ENCODE data around the gene GFM1. TPM values are rescaled to one million over a fixed set of nuclear protein-coding genes. Genes with fewer than 3 reads are reported as not detected.
A peak's percentile ranks its signal among the peaks of the same experiment; 100 is the strongest.

Gene GFM1
- total and polyA plus RNA-seq, 4 donors, result 12.4 to 42.3 (median 26.6) TPM

GRCh38 chr3:158725348-158726011 is 81.2 kb downstream of the GFM1 start:
- Histone ChIP-seq H3K27me3 (ENCODE audit: control insufficient read depth in 1 of 2, insufficient read depth in 2 of 2, low read length in 1 of 2) (no peaks in the 10 kb centered on the region), H3K4me3 (ENCODE audit: low read length in 2 of 2) (no peak overlapping the region), H3K27ac (ENCODE audit: low read depth in 1 of 2, low read length in 2 of 2) (peak overlapping the region in 1 of 2 donors; percentile 19), H3K36me3 (ENCODE audit: control insufficient read depth in 1 of 2, insufficient read depth in 2 of 2, low read length in 1 of 2) (no peaks in the 10 kb centered on the region), H3K9me3 (ENCODE audit: control insufficient read depth, low read length) (no peaks in the 10 kb centered on the region), H3K4me1 (ENCODE audit: control insufficient read depth in 1 of 2, insufficient read depth in 2 of 2, low read length in 2 of 2) (peaks cover 4 to 6% of the 10 kb centered on the region in 2 donors)
- peak in 1 of 2 donors; percentile 85 for DNase-seq
- WGBS, 2 donors, result 1 to 7% methylated on average over 9 of the region's 9 CpGs
- ATAC-seq (ENCODE audit: low FRiP score), result peak; percentile 82
- intact Hi-C loops (cut with DNase I), result loop anchor here (2.0 to 5.0 kb wide), 3 partner anchors 42 to 68 kb away; no protein-coding TSS in a partner anchor

- Histone ChIP-seq H3K27me3 (ENCODE audit: control insufficient read depth in 1 of 2, insufficient read depth in 2 of 2, low read length in 1 of 2) (no peaks in the 10 kb centered on the region), H3K4me3 (ENCODE audit: low read length in 2 of 2) (no peak overlapping the region), H3K27ac (ENCODE audit: low read depth in 1 of 2, low read length in 2 of 2) (peak overlapping the region in 1 of 2 donors; percentile 22), H3K36me3 (ENCODE audit: control insufficient read depth in 1 of 2, insufficient read depth in 2 of 2, low read length in 1 of 2) (no peaks in the 10 kb centered on the region), H3K9me3 (ENCODE audit: control insufficient read depth, low read length) (no peaks in the 10 kb centered on the region), H3K4me1 (ENCODE audit: control insufficient read depth in 1 of 2, insufficient read depth in 2 of 2, low read length in 2 of 2) (peaks cover 6% of the 10 kb centered on the region in 2 donors)
- intact Hi-C loops (cut with DNase I), result loop anchor here (2.0 to 5.0 kb wide), 3 partner anchors 40 to 70 kb away; no protein-coding TSS in a partner anchor
- DNase-seq (no peak), ATAC-seq (ENCODE audit: low FRiP score) (peak; percentile 63)
- 30% methylated on average over 10 of the region's 10 CpGs for WGBS, 2 donors
Measured at GRCh38 chr3:158727206-158728060, 83.1 kb downstream of the GFM1 start.

- no peak for ATAC-seq (ENCODE audit: low FRiP score)
- no peaks in the 10 kb centered on the region for H3K36me3 ChIP-seq (ENCODE audit: control insufficient read depth in 1 of 2, insufficient read depth in 2 of 2, low read length in 1 of 2)
- H3K27me3 ChIP-seq (ENCODE audit: control insufficient read depth in 1 of 2, insufficient read depth in 2 of 2, low read length in 1 of 2), result no peaks in the 10 kb centered on the region
- H3K4me3 ChIP-seq (ENCODE audit: low read length in 2 of 2), result no peak overlapping the region
- 44 to 48% methylated on average over 4 of the region's 4 CpGs for WGBS, 2 donors
- no peaks in the 10 kb centered on the region for H3K9me3 ChIP-seq (ENCODE audit: control insufficient read depth, low read length)
- no peak for DNase-seq
- intact Hi-C loops (cut with DNase I), result loop anchor here in 1 of 2 donors (2.0 to 5.0 kb wide), 3 partner anchors 39 to 71 kb away; no protein-coding TSS in a partner anchor
- H3K4me1 ChIP-seq (ENCODE audit: control insufficient read depth in 1 of 2, insufficient read depth in 2 of 2, low read length in 2 of 2), result peaks cover 2 to 6% of the 10 kb centered on the region in 2 donors
- no peak overlapping the region for H3K27ac ChIP-seq (ENCODE audit: low read depth in 1 of 2, low read length in 2 of 2)
Measured at GRCh38 chr3:158728061-158728377, 83.7 kb downstream of the GFM1 start.

- peaks cover 0 to 6% of the 10 kb centered on the region in 2 donors for H3K4me1 ChIP-seq (ENCODE audit: control insufficient read depth in 1 of 2, insufficient read depth in 2 of 2, low read length in 2 of 2)
- no peak overlapping the region for H3K4me3 ChIP-seq (ENCODE audit: low read length in 2 of 2)
- intact Hi-C loops (cut with DNase I), result loop anchor here in 1 of 2 donors (2.0 to 5.0 kb wide), 3 partner anchors 38 to 72 kb away; no protein-coding TSS in a partner anchor
- ATAC-seq (ENCODE audit: low FRiP score) (no peak), DNase-seq (no peak)
- no peaks in the 10 kb centered on the region for H3K36me3 ChIP-seq (ENCODE audit: control insufficient read depth in 1 of 2, insufficient read depth in 2 of 2, low read length in 1 of 2)
- no peaks in the 10 kb centered on the region for H3K9me3 ChIP-seq (ENCODE audit: control insufficient read depth, low read length)
- no peak overlapping the region for H3K27ac ChIP-seq (ENCODE audit: low read depth in 1 of 2, low read length in 2 of 2)
- H3K27me3 ChIP-seq (ENCODE audit: control insufficient read depth in 1 of 2, insufficient read depth in 2 of 2, low read length in 1 of 2), result no peaks in the 10 kb centered on the region
Measured at GRCh38 chr3:158728851-158729250, 84.5 kb downstream of the GFM1 start.

GRCh38 chr3:158731486-158731885 is 87.2 kb downstream of the GFM1 start:
- Histone ChIP-seq H3K9me3 (ENCODE audit: control insufficient read depth, low read length) (peaks cover 2% of the 10 kb centered on the region), H3K27ac (ENCODE audit: low read depth in 1 of 2, low read length in 2 of 2) (no peak overlapping the region), H3K36me3 (ENCODE audit: control insufficient read depth in 1 of 2, insufficient read depth in 2 of 2, low read length in 1 of 2) (no peaks in the 10 kb centered on the region), H3K27me3 (ENCODE audit: control insufficient read depth in 1 of 2, insufficient read depth in 2 of 2, low read length in 1 of 2) (no peaks in the 10 kb centered on the region), H3K4me3 (ENCODE audit: low read length in 2 of 2) (peak overlapping the region; percentile 74 to 76), H3K4me1 (ENCODE audit: control insufficient read depth in 1 of 2, insufficient read depth in 2 of 2, low read length in 2 of 2) (peaks cover 0 to 2% of the 10 kb centered on the region in 2 donors)
- WGBS, 2 donors, result 47 to 49% methylated on average over 14 of the region's 14 CpGs
- intact Hi-C loops (cut with DNase I), result no loop called here
- ATAC-seq (ENCODE audit: low FRiP score), result no peak
- no peak for DNase-seq

GRCh38 chr3:158731938-158732855 is 87.9 kb downstream of the GFM1 start, which contains the start of gene RARRES1:
TSS of gene RARRES1 (minus strand) at chr3:158732457. CDS start at chr3:158732415, 42 bp downstream.
- H3K4me1 ChIP-seq (ENCODE audit: control insufficient read depth in 1 of 2, insufficient read depth in 2 of 2, low read length in 2 of 2), result peaks cover 0 to 2% of the 10 kb centered on the region in 2 donors
- H3K27me3 ChIP-seq (ENCODE audit: control insufficient read depth in 1 of 2, insufficient read depth in 2 of 2, low read length in 1 of 2), result no peaks in the 10 kb centered on the region
- peaks cover 2% of the 10 kb centered on the region for H3K9me3 ChIP-seq (ENCODE audit: control insufficient read depth, low read length)
- 1% methylated on average over 97 to 101 of the region's 101 CpGs for WGBS, 2 donors
- no peaks in the 10 kb centered on the region for H3K36me3 ChIP-seq (ENCODE audit: control insufficient read depth in 1 of 2, insufficient read depth in 2 of 2, low read length in 1 of 2)
- intact Hi-C loops (cut with DNase I), result no loop called here
- DNase-seq (peak; percentile 84 to 90), ATAC-seq (ENCODE audit: low FRiP score) (peak; percentile 79)
- peak within 1 kb of the TSS; percentile 74 to 76 for H3K4me3 ChIP-seq (ENCODE audit: low read length in 2 of 2)
- peak within 1 kb of the TSS in 1 of 2 donors; percentile 32 for H3K27ac ChIP-seq (ENCODE audit: low read depth in 1 of 2, low read length in 2 of 2)

- WGBS, 2 donors, result 46 to 59% methylated on average over 15 of the region's 15 CpGs
- Histone ChIP-seq H3K27me3 (ENCODE audit: control insufficient read depth in 1 of 2, insufficient read depth in 2 of 2, low read length in 1 of 2) (no peaks in the 10 kb centered on the region), H3K27ac (ENCODE audit: low read depth in 1 of 2, low read length in 2 of 2) (peak overlapping the region in 1 of 2 donors; percentile 2), H3K4me3 (ENCODE audit: low read length in 2 of 2) (peak overlapping the region in 1 of 2 donors; percentile 76), H3K36me3 (ENCODE audit: control insufficient read depth in 1 of 2, insufficient read depth in 2 of 2, low read length in 1 of 2) (no peaks in the 10 kb centered on the region), H3K9me3 (ENCODE audit: control insufficient read depth, low read length) (peaks cover 2% of the 10 kb centered on the region), H3K4me1 (ENCODE audit: control insufficient read depth in 1 of 2, insufficient read depth in 2 of 2, low read length in 2 of 2) (peaks cover 0 to 2% of the 10 kb centered on the region in 2 donors)
- intact Hi-C loops (cut with DNase I), result no loop called here
- DNase-seq (no peak), ATAC-seq (ENCODE audit: low FRiP score) (peak; percentile 13)
Measured at GRCh38 chr3:158732856-158733200, 88.5 kb downstream of the GFM1 start.

- no peak for DNase-seq
- H3K27ac ChIP-seq (ENCODE audit: low read depth in 1 of 2, low read length in 2 of 2), result no peak overlapping the region
Measured at GRCh38 chr3:158733656-158734055, 89.3 kb downstream of the GFM1 start.

More at GRCh38 chr3:158733656-158734055, 89.3 kb downstream of the GFM1 start:
- Histone ChIP-seq H3K9me3 (ENCODE audit: control insufficient read depth, low read length) (peaks cover 2% of the 10 kb centered on the region), H3K4me3 (ENCODE audit: low read length in 2 of 2) (no peak overlapping the region), H3K36me3 (ENCODE audit: control insufficient read depth in 1 of 2, insufficient read depth in 2 of 2, low read length in 1 of 2) (no peaks in the 10 kb centered on the region), H3K27me3 (ENCODE audit: control insufficient read depth in 1 of 2, insufficient read depth in 2 of 2, low read length in 1 of 2) (no peaks in the 10 kb centered on the region), H3K4me1 (ENCODE audit: control insufficient read depth in 1 of 2, insufficient read depth in 2 of 2, low read length in 2 of 2) (peaks cover 0 to 2% of the 10 kb centered on the region in 2 donors)
- intact Hi-C loops (cut with DNase I), result no loop called here
- ATAC-seq (ENCODE audit: low FRiP score), result no peak
- WGBS, 2 donors, result 77 to 82% methylated on average over 3 of the region's 3 CpGs
